ENCODE measurements around the gene ISYNA1. TPM values are rescaled to one million over a fixed set of nuclear protein-coding genes. Genes with fewer than 3 reads are reported as not detected.

Gene ISYNA1
- total and polyA plus RNA-seq, 4 donors, result 4.7 to 41.9 (median 10.1) TPM

- 96% methylated on average over 12 of the region's 12 CpGs for WGBS
- Histone ChIP-seq H3K9me3 (ENCODE audit: control insufficient read depth in 4 of 4, low read length in 3 of 4) (no peaks in the 10 kb centered on the region), H3K9ac (ENCODE audit: low read depth in 1 of 2, low read length in 2 of 2) (no peak overlapping the region), H3K27me3 (ENCODE audit: control insufficient read depth in 4 of 4, insufficient read depth in 4 of 4, low read length in 3 of 4) (no peaks in the 10 kb centered on the region), H3K27ac (ENCODE audit: low read depth in 1 of 2, low read length in 2 of 2) (no peak overlapping the region), H3K36me3 (ENCODE audit: control insufficient read depth in 4 of 4, insufficient read depth in 3 of 4, low read depth in 1 of 4, low read length in 3 of 4) (no peaks in the 10 kb centered on the region), H3K4me1 (ENCODE audit: control insufficient read depth in 4 of 4, insufficient read depth in 4 of 4, low read length in 3 of 4) (peaks cover 0 to 5% (median 1%) of the 10 kb centered on the region in 4 donors), H3K4me3 (ENCODE audit: low read depth in 1 of 3, low read length in 3 of 3) (no peak overlapping the region)
- DNase-seq (ENCODE audit: low spot score), result no peak
- TF ChIP-seq ATF3 (IDR thresholded peaks at IDR 0.05) (no peak), JUND (IDR thresholded peaks at IDR 0.05) (no peak), HNF4A (conservative IDR thresholded peaks at IDR 0.05) (no peak), ZBTB33 (IDR thresholded peaks at IDR 0.05) (no peak), FOXA2 (IDR thresholded peaks at IDR 0.05) (no peak), RXRA (IDR thresholded peaks at IDR 0.05) (no peak), YY1 (IDR thresholded peaks at IDR 0.05) (no peak), SP1 (IDR thresholded peaks at IDR 0.05) (no peak), EGR1 (IDR thresholded peaks at IDR 0.05; ENCODE audit: low read depth in 2 of 2) (no peak), TAF1 (conservative IDR thresholded peaks at IDR 0.05) (no peak), CTCF (IDR thresholded peaks at IDR 0.05; ENCODE audit: low read depth, low read length, missing input control) (no peak), HNF4G (IDR thresholded peaks at IDR 0.05) (no peak), NR2F2 (IDR thresholded peaks at IDR 0.05) (no peak), MAX (IDR thresholded peaks at IDR 0.05) (no peak), REST (IDR thresholded peaks at IDR 0.05) (no peak), RAD21 (IDR thresholded peaks at IDR 0.05) (no peak), GABPA (IDR thresholded peaks at IDR 0.05 in 1 of 2, conservative IDR thresholded peaks at IDR 0.05 in 1 of 2) (no peak)
These were observed 10.2 kb downstream of the ISYNA1 start for GRCh38 chr19:18427743-18428113.

Measured in liver (tissue), 9 donors.